Fibroblast of mammary gland (primary cell): ENCODE data around the gene ATOH8.

Experiments used
- DNase-seq: peaks from one replicate; pipeline ENCODE4 v3.0.0-alpha.2; 2010; ENCODE audit warnings: low read depth
- H3K4me3 ChIP-seq: 2 replicates; pipeline ENCODE4 v1.5.1; 2011; ENCODE audit warnings: low read depth, mild to moderate bottlenecking, low read length, moderate library complexity; ENCODE audit not compliant: control insufficient read depth
- CTCF ChIP-seq: conservative IDR thresholded peaks from 2 replicates; pipeline ENCODE4 v1.5.1; 2011; ENCODE audit warnings: low read depth, low read length, inconsistent platforms; ENCODE audit not compliant: control insufficient read depth, insufficient read depth

Gene ATOH8

GRCh38 chr2:85778646-85779379 lies 25.0 kb downstream of the ATOH8 start:
- no peak overlapping the region for H3K4me3 ChIP-seq
- no peak for DNase-seq
- TF ChIP-seq CTCF = no peak

DNA sequence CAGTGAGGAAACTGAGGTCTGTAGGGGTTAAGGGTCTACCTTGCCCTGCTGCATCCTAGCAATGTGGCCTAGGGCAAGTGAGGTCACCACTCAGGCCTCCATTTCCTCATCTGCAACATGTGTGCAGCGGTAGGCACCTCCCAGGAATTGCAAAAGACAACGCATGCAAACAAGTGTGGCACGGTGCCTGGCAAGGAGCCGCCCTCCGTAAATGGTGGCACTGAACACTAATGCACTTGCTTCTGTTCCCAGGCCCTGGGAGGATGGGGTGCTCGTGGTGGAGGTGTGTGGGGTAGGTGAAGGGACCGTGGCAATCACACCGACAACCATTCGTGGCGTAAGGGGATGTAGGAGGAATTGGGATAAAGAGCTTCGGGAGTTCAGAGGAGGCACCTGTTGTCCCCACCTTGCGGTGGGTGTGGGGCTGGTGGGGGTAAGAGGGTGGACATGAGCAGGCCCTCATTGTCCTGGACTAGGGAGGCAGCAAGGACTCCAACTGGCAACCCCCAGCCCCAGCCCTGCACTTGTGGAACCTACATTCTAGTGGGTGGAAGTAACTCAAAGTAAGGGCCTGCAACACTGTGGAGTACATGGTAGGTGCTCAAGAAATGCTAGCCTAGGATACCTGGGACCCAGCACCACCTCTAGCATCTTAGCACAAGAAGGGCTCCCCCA lies 26.0 kb downstream of the ATOH8 start:
- TF ChIP-seq CTCF = no peak
- H3K4me3 ChIP-seq = no peak overlapping the region
- no peak for DNase-seq

DNA sequence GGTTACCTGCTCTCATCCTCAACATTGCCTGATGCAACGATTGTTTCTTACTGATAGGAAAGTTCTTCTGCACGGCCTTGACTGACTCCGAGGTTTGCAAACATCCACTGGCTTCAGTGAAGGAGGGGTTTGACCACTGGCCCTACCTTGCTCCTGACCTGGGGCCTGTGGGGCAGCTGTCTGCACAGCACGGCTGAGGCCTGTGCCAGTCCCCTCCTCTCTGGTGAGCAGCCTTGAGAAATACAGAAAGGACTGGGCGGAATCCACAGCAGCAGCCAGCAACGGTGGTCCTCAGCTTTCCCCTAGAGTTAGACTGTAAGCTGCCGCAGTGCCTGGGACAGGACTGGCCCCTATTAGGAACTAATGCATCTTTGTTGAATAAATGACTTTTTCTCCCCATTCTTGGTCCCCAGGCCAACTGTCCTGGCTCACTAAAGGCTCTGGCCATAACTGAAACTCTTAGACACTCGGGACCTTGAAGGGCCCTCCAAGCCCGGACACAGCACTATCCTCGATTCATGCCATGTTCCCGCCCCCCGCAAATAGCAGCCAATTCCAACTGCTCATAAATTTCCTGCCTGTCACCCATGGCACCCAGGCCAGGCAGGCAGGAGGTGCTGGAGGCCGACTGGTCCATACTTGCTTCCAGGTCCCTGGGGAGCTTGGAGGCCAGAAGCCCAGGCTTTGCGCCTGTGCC lies 26.7 kb downstream of the ATOH8 start:
- no peak overlapping the region for H3K4me3 ChIP-seq
- TF ChIP-seq CTCF = no peak
- DNase-seq = no peak

- TF ChIP-seq CTCF = no peak
- H3K4me3 ChIP-seq = no peak overlapping the region
- DNase-seq = no peak
These were observed 27.2 kb downstream of the ATOH8 start for GRCh38 chr2:85781013-85781332.

GRCh38 chr2:85783796-85784195 lies 30.0 kb downstream of the ATOH8 start:
- no peak overlapping the region for H3K4me3 ChIP-seq
- no peak for DNase-seq
- no peak for TF ChIP-seq CTCF

GRCh38 chr2:85784474-85784986 lies 30.7 kb downstream of the ATOH8 start:
- no peak overlapping the region for H3K4me3 ChIP-seq
- TF ChIP-seq CTCF = no peak
- no peak for DNase-seq
